Measurements from ENCODE around the gene POLD3. TPM values are rescaled to one million over a fixed set of nuclear protein-coding genes. Genes with fewer than 3 reads are reported as not detected.

The POLD3 gene
- polyA plus RNA-seq, 1 donor from 2014 or later: 16.8 TPM

DNA sequence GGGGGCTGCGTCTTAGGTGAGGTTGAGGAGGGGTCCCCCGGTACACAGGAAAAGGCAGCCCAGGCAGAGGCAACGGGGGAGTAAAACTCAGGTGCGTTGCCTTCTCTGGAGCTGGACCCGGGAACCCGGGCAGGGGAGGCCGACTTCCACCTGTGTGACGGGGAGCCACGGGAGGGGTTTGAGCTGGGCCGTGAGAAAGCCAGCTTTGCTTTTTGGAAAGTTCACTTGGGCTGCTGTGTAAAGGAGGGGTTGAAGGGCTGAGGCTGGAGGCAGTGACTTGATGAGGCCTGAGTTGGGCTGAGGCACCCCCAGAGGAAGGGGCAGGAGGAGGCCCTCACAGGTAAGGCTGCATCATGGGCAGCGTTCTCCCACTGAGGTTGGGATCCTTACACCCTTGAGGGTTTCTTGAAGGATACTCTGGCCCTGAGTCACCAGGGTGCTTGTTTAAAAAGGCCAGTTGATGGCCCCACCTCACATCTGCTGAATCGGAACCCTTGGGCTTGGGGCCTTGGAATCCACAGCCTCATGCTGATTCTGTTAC lies 91.6 kb downstream of the POLD3 start:
- Histone ChIP-seq H3K9ac (ENCODE audit: low read length) (no peak overlapping the region), H3K9me3 (ENCODE audit: low read length) (no peaks in the 10 kb centered on the region), H3K27me3 (ENCODE audit: insufficient read depth, low read depth, low read length) (peaks cover 10% of the 10 kb centered on the region), H3K79me2 (replicated peaks; ENCODE audit: insufficient read depth, low read length) (no peaks in the 10 kb centered on the region), H4K20me1 (ENCODE audit: insufficient read depth) (no peaks in the 10 kb centered on the region), H3K4me2 (ENCODE audit: low read length) (no peak overlapping the region), H3K36me3 (ENCODE audit: insufficient read depth, low read length) (no peaks in the 10 kb centered on the region), H3K9me2 (ENCODE audit: insufficient read depth, low read length) (no peaks in the 10 kb centered on the region), H2AFZ (ENCODE audit: low read depth, low read length) (no peak overlapping the region), H3F3A (ENCODE audit: insufficient read depth, low read length, poor library complexity, severe bottlenecking) (no peaks in the 10 kb centered on the region), H3K4me3 (ENCODE audit: low read length) (no peak overlapping the region), H3K27ac (ENCODE audit: low read length) (no peak overlapping the region)
- TF ChIP-seq, protein P1, sequence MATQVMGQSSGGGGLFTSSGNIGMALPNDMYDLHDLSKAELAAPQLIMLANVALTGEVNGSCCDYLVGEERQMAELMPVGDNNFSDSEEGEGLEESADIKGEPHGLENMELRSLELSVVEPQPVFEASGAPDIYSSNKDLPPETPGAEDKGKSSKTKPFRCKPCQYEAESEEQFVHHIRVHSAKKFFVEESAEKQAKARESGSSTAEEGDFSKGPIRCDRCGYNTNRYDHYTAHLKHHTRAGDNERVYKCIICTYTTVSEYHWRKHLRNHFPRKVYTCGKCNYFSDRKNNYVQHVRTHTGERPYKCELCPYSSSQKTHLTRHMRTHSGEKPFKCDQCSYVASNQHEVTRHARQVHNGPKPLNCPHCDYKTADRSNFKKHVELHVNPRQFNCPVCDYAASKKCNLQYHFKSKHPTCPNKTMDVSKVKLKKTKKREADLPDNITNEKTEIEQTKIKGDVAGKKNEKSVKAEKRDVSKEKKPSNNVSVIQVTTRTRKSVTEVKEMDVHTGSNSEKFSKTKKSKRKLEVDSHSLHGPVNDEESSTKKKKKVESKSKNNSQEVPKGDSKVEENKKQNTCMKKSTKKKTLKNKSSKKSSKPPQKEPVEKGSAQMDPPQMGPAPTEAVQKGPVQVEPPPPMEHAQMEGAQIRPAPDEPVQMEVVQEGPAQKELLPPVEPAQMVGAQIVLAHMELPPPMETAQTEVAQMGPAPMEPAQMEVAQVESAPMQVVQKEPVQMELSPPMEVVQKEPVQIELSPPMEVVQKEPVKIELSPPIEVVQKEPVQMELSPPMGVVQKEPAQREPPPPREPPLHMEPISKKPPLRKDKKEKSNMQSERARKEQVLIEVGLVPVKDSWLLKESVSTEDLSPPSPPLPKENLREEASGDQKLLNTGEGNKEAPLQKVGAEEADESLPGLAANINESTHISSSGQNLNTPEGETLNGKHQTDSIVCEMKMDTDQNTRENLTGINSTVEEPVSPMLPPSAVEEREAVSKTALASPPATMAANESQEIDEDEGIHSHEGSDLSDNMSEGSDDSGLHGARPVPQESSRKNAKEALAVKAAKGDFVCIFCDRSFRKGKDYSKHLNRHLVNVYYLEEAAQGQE (IDR thresholded peaks at IDR 0.05; ENCODE audit: borderline replicate concordance): no peak
- TF ChIP-seq RAD21 (conservative IDR thresholded peaks at IDR 0.05) (no peak), SMC3 (conservative IDR thresholded peaks at IDR 0.05; ENCODE audit: poor library complexity) (no peak), MXI1 (conservative IDR thresholded peaks at IDR 0.05; ENCODE audit: poor library complexity, severe bottlenecking) (no peak), TAF1 (IDR thresholded peaks at IDR 0.05; ENCODE audit: low read depth) (no peak), EZH2 (IDR thresholded peaks at IDR 0.05; ENCODE audit: borderline replicate concordance, insufficient read depth, low read length, poor library complexity, severe bottlenecking) (no peak), POLR2AphosphoS5 (IDR thresholded peaks at IDR 0.05) (no peak), EP300 (conservative IDR thresholded peaks at IDR 0.05; ENCODE audit: poor library complexity, severe bottlenecking) (no peak)
- TF ChIP-seq, protein P2, sequence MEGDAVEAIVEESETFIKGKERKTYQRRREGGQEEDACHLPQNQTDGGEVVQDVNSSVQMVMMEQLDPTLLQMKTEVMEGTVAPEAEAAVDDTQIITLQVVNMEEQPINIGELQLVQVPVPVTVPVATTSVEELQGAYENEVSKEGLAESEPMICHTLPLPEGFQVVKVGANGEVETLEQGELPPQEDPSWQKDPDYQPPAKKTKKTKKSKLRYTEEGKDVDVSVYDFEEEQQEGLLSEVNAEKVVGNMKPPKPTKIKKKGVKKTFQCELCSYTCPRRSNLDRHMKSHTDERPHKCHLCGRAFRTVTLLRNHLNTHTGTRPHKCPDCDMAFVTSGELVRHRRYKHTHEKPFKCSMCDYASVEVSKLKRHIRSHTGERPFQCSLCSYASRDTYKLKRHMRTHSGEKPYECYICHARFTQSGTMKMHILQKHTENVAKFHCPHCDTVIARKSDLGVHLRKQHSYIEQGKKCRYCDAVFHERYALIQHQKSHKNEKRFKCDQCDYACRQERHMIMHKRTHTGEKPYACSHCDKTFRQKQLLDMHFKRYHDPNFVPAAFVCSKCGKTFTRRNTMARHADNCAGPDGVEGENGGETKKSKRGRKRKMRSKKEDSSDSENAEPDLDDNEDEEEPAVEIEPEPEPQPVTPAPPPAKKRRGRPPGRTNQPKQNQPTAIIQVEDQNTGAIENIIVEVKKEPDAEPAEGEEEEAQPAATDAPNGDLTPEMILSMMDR (IDR thresholded peaks at IDR 0.05; ENCODE audit: poor library complexity, severe bottlenecking): no peak

DNA sequence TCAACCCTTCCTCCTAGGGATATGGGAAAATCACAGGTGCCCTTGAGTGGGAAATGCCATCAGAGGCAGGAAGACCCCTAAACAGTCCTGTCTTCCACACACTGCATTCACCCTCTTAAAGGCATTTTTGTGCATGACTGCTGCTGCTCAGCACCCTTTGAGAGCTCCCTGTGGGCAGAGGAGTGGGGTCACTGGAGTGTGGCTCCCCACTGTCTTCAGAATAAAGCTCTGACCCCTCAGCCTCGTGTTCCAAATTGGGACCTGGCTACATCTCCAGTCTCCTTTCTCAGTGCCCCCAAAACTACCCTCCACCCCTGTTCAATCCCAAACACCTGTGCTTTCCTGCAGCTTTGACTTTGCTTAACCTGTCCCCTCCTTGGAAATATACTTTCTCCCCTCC lies 92.3 kb downstream of the POLD3 start:
- H3K36me3 ChIP-seq (ENCODE audit: insufficient read depth, low read length): no peaks in the 10 kb centered on the region
- no peak overlapping the region for H2AFZ ChIP-seq (ENCODE audit: low read depth, low read length)
- no peak overlapping the region for H3K27ac ChIP-seq (ENCODE audit: low read length)
- H3K9me3 ChIP-seq (ENCODE audit: low read length): no peaks in the 10 kb centered on the region
- no peaks in the 10 kb centered on the region for H3K79me2 ChIP-seq (replicated peaks; ENCODE audit: insufficient read depth, low read length)
- H3F3A ChIP-seq (ENCODE audit: insufficient read depth, low read length, poor library complexity, severe bottlenecking): no peaks in the 10 kb centered on the region
- no peaks in the 10 kb centered on the region for H3K9me2 ChIP-seq (ENCODE audit: insufficient read depth, low read length)
- no peak overlapping the region for H3K4me2 ChIP-seq (ENCODE audit: low read length)
- H3K4me3 ChIP-seq (ENCODE audit: low read length): no peak overlapping the region
- peaks cover 10% of the 10 kb centered on the region for H3K27me3 ChIP-seq (ENCODE audit: insufficient read depth, low read depth, low read length)
- H3K9ac ChIP-seq (ENCODE audit: low read length): no peak overlapping the region
- H4K20me1 ChIP-seq (ENCODE audit: insufficient read depth): no peaks in the 10 kb centered on the region
- no peak for TF ChIP-seq MXI1 (conservative IDR thresholded peaks at IDR 0.05; ENCODE audit: poor library complexity, severe bottlenecking)
- TF ChIP-seq, protein P2 (IDR thresholded peaks at IDR 0.05; ENCODE audit: poor library complexity, severe bottlenecking): no peak
- TF ChIP-seq RAD21 (conservative IDR thresholded peaks at IDR 0.05): no peak
- TF ChIP-seq TAF1 (IDR thresholded peaks at IDR 0.05; ENCODE audit: low read depth): no peak
- no peak for TF ChIP-seq EZH2 (IDR thresholded peaks at IDR 0.05; ENCODE audit: borderline replicate concordance, insufficient read depth, low read length, poor library complexity, severe bottlenecking)
- no peak for TF ChIP-seq POLR2AphosphoS5 (IDR thresholded peaks at IDR 0.05)
- TF ChIP-seq, protein P1 (IDR thresholded peaks at IDR 0.05; ENCODE audit: borderline replicate concordance): no peak
- TF ChIP-seq EP300 (conservative IDR thresholded peaks at IDR 0.05; ENCODE audit: poor library complexity, severe bottlenecking): no peak
- TF ChIP-seq SMC3 (conservative IDR thresholded peaks at IDR 0.05; ENCODE audit: poor library complexity): no peak
